Measurements from ENCODE around the gene YDJC. TPM values are rescaled to one million over a fixed set of nuclear protein-coding genes. Genes with fewer than 3 reads are reported as not detected.
A peak's percentile ranks its signal among the peaks of the same experiment; 100 is the strongest.
"Not testable (repeated sequence)": the region's sequence is repeated elsewhere in the genome, so short reads cannot be mapped to it uniquely, and the experiment has no call there.

The YDJC gene
- total RNA-seq, 1 donor from 2014 or later: 21.3 TPM

DNA sequence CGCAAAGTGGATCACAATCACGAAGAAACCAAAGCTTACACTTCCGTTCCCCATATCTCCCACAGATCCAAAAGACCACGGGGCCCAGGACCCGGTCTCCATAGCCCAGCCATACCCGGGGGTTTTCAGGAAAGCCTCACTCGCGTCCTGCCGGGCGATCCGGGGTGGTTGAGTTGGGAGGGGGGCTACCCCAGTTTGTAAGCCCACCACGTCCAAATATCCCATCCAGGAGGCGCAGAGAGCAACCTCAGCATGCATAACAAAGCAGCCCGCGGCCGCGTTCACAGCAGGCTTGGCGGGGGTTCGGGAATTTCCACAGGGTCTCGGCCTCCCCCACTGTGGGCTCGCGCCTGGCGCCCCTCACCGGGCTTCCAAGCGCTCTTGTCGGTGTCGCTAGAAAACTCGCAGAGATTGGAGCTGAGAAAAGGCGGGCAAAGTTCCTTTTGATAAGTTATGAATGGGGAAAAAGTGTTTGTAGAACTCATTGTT lies 21.7 kb upstream of the YDJC start:
- DNase-seq: no peak

DNA sequence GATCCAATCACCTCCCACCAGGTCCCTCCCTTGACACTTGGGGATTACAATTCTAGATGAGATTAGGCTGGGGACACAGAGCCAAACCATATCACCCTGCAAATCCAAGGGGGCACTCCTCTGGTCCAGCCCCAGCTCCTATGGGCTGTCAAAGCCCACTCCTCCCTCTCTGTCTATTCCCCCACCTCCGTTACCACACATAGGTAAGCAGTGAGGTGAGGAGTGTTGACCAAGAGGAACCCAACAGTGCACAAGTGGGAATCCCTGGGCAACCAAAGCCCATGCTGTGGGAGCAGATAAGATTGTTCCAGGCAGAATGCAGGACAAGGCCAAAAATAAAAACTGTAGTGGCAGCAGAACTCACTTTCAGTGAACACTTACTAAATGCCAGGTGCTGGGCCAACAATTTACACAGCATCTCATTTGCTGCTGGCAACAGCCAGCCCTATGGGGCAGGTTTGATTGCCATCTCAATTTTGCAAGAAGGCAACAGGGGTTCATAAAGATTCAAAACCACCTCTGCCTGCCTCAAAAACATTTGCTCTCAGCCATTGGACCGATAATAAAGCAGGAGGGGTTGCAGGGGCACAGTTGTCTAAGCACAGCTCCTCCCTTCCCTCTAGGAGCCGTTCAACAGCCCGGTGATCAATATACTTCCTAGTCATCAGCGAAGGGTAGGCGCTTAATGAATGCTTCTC lies 21.1 kb upstream of the YDJC start:
- DNase-seq: no peak

DNA sequence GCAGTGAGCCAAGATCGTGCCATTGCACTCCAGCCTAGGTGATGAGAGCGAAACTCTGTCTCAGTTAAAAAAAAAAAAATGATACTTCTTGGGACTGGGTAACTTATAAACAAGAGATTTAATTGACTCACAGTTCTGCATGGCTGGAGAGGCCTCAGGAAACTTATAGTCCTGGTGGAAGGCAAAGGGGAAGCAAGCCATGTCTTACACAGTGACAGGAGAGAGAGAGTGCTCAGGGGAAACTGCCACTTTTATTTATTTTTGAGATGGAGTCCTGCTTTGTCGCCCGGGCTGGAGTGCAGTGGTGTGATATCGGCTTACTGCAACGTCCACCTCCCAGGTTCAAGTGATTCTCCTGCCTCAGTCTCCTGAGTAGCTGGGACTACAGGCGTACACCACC lies 20.5 kb upstream of the YDJC start:
- DNase-seq: no peak

DNA sequence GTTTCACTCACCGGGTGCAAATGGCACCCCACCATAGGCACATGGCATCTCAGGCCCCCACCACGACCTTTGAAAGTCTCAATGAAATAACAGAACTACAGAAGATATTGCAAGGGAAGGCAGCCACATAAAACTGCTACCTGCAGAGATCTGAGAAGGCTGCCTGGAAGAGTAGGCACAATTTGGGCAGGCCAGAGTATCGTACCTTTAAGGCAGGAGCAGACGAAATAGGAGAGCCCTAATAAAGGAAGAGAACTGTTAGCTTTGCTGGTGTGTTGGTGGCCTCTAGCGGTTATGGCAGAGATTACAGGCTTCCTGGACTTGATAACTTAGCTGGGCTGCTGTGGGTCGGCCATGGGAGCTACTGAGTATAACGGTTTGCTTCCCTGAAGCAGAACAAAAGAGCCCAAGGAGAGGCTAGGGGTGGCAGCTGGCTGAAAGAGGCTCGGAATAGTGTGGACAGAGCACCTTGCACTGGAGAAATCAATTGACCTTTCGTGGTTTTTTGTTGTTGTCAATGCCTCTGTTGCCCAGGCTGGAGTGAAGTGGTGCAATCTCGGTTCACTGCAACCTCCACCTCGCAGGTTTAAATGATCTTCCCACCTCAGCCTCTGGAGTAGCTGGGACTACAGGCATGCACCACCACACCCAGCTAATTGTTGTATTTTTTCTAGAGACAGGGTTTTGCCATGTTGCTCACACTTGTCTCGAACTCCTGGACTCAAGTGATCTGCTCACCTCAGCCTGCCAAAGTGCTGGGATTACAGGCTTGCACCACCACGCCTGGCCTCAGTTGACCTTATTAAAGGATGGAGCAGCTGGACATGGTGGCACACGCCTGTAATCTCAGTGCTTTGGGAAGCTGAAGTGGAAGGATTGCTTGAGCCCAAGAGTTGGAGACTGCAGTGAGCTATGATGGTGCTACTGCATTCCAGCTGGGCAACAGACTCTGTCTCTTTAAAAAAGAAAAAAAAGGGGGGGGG lies 17.1 kb upstream of the YDJC start:
- DNase-seq: peak; percentile 89

DNA sequence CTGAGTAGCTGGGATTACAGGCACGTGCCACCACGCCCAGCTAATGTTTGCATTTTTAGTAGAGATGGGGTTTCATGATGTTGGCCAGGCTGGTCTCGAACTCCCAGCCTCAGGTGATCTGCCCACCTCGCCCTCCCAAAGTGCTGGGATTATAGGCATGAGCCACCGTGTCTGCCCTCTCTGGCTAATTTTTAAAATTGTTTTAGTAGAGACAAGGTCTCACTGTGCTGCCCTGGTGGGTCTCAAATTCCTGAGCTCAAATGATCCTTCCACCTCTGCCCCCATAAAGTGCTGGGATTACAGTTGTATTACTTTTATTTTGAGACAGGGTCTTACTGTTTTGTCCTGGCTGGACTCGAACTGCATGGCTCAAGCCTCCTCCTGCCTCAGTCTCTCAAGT lies 15.7 kb upstream of the YDJC start:
- not testable (repeated sequence) for DNase-seq

DNA sequence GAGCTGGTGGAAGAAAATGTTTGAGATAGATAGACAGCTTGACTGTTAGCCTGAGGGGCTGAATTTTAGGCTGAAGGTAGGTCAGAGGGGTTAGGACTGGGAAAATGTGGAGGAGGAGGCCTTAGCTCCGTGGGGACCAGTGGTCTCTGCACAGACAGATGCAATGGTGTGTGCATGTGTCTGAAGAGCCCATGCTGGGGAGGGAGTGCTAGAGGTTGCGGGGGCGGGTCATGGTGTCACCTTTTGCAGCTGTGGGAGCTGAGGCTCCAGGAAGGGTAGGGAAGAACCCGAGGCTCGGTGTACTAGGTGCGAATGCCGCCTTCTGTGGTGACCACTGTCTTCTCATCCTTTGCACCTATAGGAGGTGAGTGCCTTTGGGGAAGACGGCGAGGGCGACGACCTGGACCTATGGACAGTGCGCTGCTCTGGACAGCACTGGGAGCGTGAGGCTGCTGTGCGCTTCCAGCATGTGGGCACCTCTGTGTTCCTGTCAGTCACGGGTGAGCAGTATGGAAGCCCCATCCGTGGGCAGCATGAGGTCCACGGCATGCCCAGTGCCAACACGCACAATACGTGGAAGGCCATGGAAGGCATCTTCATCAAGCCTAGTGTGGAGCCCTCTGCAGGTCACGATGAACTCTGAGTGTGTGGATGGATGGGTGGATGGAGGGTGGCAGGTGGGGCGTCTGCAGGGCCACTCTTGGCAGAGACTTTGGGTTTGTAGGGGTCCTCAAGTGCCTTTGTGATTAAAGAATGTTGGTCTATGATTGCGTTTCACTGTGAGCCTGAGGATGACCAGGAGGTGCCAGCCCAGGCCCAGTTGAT lies 13.9 kb upstream of the YDJC start:
- DNase-seq: no peak

DNA sequence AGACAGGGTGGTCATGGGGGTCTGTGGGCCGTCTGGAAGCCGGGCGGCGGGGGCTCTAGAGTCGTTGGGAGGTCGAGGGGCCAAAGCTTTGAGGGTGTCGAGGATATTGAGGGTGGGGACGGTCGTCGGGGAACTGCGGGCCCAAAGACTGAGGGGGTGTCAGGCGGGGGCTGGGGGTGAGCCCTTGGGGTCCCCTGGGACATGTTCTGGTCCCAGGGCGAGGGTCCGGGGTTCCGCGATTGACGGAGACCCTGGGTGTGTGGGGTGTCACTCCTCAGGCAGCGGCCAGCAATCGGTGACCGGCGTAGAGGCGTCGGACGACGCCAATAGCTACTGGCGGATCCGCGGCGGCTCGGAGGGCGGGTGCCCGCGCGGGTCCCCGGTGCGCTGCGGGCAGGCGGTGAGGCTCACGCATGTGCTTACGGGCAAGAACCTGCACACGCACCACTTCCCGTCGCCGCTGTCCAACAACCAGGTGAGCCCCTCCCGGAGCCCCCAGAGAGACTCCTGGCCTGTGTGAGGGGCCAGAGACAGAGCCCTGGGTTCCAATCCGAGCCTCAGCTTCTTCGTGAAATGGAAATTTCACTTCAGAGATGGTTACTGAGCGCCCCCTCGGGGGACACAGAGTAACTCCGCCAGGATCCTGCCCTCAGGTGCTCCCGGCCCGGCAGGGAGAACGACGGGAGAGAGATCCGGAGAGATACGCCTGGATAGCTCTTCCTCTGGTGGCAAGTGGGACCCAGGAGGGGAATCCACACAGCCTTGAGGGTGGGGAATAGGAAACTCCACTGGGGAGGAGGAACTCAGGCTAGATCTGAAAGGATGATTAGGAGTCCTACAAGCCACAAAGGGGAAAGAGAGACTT lies 13.0 kb upstream of the YDJC start:
- DNase-seq: peak; percentile 70

DNA sequence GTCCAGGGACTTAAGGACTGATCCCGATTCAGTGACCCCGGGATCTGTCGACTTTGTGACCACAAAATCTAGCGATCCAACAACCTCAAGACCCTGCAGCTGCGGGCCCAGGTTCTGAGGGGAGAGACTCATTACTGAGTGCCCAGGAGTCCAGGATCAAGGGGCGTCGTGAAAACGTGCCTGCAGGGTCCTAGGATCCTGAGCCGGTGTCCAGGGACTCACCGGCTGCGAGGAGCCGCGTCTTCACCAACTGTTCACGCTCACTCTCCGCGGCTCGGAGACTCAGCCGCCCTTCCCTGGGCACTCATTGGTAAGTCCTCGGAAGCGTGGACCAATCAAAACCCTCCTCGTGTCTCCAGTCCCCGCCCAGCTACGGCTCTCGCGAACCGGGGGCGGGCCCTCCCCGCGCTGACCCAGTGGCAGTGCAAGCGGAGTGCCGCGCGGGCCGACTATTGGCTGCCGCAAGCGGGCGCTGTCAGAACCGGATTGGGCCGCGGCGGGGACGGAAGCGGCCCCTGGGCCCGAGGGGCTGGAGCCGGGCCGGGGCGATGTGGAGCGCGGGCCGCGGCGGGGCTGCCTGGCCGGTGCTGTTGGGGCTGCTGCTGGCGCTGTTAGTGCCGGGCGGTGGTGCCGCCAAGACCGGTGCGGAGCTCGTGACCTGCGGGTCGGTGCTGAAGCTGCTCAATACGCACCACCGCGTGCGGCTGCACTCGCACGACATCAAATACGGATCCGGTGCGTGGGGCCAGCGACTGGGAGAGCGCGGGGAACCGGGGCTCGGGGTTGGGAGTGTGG lies 12.2 kb upstream of the YDJC start, which contains the start of gene SDF2L1:
Gene SDF2L1, plus strand, starts transcription at position 514 of the 795 bp plus-strand sequence. Its CDS starts 35 bp downstream, at position 549.
- DNase-seq: peak; percentile 99

DNA sequence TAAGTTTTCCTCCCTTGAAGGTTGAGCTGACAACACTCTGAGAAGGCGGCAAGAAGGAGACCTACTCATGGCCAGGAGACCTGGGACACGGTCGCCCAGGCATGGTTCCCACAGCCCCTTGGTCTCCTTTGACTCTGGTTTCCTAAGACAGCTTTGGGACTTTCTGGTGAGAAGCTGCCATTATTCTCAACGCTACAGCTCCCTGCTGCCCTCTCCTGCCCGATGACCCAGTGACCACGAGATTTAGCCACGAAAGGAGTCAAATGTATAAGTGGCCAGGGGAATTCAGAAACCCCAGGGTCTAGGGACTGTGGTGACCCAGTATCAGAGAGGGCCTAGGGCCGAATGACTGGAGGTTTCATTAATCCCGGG lies 11.6 kb upstream of the YDJC start:
- DNase-seq: peak; percentile 79

DNA sequence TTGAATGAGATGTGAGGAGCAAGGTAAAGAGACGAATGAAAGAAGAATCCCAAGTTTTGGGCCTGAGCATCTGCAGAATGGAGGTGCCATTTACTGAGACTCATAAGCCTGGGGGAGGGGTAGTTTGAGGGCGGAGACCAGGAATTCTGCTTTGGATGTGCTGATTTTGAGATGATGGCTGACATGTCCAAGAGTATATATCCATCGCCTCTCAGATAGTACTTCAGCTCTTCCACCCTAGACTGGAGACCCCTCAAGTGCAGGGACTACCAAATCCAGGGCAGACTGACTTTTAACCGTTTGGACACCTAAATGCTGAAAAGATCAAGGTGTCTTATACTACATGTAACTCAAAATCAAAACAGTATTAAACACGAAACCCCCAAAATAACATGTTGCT lies 11.0 kb upstream of the YDJC start:
- DNase-seq: no peak

DNA sequence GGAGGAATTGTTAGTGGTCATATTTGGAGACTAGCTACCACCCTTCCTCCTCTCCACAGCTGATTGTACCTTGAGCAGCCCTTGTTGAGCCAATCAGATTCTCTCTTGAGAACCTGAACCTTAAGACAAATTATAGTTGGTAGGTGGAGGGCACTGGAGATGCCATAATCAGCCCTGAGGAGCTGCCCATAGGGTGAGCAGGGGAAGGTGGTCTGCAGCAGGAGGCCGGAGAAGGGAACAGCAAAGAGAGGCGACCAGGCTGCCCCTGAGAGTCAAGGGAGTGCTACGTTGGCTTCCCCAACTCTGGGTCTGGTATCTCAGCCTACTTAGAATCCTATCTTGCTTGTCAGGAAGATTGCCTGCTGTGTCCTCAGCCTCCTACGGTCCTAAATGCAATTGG lies 9.5 kb upstream of the YDJC start:
- DNase-seq: no peak

DNA sequence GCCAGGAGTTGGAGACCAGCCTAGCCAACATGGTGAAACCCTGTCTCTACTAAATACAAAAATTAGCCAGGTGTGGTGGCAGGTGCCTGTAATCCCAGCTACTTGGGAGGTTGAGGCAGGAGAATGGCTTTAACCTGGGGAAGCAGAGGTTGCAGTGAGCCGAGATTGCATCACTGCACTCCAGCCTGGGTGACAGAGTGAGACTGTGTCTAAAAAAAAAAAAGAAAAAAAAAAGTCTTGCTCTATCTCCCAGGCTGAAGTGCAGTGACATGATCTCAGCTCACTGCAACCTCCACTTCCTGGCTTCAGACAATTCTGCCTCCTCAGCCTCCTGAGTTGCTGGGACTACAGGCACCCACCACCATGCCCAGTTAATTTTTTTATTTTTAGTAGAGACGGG lies 7.6 kb upstream of the YDJC start:
- DNase-seq: not testable (repeated sequence)

DNA sequence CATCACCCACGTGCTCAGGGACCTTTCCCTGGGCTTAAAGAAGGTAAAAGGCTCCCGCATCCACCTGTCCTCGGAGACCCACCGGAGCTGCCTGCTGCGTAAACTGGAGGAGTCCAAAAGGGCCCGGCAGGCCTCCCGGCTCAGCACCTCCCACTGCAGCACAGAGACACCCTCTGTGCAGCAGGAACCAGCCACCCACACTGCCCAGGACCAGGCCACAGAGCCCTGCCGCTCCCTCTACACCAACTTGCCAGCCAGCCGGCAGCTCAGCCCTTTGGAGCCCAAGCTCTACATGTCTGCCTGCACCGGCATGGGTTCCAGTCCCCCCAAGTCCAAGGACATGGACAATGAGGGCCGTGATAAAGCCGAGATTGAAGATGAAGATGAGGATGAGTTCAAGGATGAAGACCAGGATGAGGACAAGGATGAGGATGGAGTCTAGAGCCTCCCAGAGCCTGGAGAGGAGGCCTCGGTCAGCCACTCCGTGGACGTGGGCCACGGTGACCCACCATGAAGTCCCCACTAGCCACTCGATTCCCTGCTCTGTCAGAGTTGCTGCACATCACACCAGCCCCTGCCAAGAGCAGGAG lies 6.9 kb upstream of the YDJC start:
- DNase-seq: no peak

DNA sequence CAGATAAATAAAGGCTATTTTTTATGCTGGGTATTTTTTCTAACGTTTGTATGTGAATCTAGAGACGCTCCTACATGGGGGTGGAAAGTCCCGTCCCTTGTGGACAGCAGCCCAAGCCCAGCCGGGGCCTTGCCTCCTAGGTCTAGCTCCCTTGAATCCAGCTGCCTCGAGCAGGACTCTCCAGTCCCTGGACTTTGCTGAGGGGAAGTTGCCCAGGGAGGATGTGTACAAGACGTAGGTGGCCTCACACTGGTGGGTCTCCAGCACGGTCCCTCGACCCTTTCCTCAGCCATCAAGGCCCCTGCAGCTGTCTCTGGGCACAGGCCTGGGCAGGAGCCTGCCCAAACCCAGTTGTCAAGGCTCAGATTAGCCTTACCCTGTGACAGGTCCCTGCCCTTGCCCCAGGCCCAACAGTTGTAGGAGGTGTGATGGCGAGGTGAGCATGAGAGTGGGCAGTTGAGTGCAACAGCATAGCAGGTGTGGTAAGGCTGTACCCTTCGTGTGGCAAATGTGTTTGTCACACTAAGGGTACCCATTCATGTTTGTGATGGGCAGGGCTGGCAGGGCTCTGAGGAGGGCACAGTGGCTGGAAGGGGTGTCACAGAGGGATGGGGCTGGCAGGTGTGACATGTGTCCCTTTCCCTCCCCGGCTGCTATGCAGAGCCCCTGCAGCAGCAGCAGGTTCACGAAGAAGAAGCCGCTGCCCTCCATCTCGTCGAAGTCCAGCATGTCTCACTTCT lies 6.1 kb upstream of the YDJC start:
- no peak for DNase-seq

DNA sequence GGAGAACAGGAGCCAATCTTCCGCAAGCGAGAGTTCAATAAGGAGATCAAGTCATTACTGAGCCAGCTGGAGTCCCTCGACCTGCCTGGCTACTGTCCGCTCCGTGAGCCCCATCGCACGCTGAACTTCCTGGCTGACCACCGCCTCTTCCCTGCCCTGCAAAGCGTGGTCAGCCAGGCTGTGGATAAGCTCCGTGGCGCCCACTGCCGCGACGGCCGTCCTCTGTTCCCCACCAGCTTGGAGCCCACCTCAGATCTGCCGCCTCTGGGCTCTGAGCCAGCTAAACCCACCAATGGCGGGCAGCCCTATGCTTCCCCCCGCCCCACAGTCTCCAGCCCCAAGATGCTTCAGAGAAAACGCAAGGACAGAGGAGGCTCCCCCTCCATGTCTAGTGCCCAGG lies 5.0 kb upstream of the YDJC start:
- DNase-seq: no peak

DNA sequence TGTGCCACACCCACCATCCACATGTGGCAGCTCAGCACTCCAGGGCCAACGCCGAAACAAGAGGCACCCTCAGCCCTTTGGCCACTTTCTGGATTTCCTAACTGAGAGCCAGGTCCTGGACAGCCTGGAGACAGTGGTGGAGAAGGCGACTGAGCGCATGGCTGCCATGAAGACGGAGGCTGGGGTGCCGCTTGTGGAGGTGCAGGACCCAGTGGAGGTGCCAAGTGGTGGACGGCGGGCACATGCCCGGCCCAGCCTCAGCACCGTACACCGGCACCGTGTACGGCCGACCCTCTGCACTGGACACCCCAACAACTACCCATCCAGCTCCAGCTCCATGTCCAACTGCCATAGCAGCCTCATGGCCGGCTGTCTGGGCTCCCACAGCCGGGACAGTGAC lies 4.3 kb upstream of the YDJC start:
- DNase-seq: no peak

DNA sequence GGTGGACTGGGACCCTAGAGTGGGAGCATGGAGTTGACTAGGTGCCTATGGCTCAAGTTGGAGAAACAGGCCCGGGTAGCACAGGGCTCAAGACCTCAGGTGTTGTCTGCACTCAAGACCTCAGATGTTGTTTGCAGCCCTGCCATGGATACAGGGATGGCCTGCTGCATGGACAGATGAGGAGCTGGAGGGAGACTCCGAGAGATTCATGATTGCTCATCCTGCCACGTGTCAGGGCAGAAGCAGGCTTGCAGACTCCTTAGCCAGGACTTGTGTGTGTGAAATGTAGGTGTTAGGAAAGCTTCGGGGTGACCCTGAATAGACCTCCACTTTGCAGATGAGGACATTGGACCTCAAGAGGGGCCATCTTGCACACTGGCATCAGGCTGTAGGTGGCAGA lies 3.7 kb upstream of the YDJC start:
- no peak for DNase-seq

DNA sequence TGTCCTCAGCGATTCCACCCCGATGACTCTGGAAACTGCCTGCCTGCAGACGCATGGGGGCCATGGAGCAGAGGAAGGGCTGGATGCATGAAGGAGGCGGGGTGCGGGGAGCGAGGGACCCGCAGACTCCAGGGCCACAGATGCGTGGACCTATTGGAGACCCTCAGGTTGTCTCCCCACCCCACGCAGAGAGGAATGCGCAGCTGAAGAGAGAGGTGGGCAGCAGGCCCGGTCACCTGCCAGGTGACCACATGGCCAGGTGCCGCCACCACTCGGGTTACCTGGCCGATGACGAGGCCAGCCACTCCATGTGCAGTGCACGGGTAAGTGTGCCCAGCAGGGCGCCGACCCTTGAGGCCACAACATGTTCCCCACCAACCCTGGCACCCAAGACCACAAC lies 3.1 kb upstream of the YDJC start:
- DNase-seq: no peak

DNA sequence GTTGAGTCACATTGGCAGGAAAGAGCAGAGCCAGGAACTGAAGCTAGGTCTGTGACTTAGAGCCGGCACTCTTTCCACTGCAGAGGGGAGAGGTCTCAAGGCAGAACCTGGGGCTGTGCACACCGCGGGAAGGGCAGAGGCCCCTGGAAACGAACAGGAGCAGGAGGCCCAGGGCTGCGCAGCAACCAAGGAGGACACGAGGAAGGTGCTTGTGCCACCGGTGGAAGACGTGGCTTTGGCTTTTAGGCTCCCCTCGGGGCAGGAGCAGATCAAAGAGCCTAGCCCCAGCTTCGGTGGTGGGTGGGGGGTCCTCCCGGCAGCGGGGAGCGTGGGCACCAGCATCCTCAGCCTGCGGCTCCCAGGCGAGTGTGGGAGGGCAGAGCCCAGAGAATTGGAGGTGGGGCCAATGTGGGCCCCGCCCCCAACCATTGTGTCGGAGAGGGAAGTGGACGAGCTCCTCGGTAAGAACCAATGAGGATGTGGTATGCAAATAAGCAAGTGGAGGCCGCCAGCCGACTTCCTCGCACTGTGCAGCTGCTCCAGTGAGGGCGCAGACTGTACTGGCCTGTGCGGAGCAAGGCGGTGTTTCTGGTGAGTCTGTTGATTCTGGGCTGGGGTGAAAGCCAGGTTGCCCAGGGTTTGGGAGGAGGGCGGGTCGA lies 2.5 kb upstream of the YDJC start, which contains the start of gene CCDC116:
Gene CCDC116, plus strand, starts transcription at position 524 of the 659 bp plus-strand sequence. CDS start 422 bp downstream, outside the sequence.
- DNase-seq: peak; percentile 37

Measured in dermis blood vessel endothelial cell (primary cell).